CD4-positive, alpha-beta T cell treated with Interleukin-15 for 1 hour (primary cell): Measurements from ENCODE around the gene SH3PXD2A.

Experiments used
- DNase-seq: peaks from one replicate; pipeline ENCODE4 v3.0.0-alpha.2; 2020

SH3PXD2A gene

DNA sequence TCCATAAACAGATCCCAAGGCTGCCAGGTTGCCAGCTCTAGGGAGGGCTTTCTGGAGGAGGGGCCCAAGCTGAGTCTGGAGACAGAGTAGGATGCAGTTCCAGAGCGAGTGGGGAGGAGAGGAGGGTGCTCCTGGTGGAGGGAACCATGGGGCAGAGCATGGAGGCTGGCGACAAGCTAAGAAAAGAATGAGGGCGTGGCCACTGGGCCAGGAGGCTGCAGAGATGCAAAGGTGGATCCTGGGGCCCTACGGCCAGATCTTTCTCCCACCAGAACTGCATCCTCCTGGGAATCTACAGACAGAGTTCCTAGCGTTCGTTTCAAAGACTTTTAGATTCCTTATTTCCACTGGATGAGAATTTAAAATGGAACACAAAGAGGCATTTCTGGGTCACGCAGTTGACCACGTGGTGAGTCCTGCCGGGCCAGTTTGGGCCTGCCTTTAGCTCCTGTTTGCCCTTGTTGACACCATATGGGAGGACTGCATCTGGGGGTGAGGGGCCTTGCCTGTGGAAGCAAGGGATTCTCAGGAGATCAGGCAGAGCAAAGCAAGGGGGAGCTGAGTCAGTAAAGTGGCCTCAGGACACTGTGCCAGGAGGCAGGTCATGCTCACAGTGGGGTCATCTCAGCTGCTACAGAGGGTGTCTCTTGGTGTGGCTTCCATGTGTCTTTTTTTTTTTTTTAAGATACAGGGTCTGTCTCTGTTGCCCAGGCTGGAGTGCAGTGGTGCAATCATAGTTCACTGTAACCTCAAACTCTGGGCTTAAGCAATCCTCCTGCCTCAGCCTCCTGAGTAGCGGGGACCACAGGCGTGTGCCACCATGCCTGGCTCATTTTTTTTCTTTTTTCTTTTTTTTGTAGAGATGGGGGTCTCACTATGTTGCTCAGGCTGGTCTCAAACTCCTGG lies 137.8 kb downstream of the SH3PXD2A start:
- no peak for DNase-seq

DNA sequence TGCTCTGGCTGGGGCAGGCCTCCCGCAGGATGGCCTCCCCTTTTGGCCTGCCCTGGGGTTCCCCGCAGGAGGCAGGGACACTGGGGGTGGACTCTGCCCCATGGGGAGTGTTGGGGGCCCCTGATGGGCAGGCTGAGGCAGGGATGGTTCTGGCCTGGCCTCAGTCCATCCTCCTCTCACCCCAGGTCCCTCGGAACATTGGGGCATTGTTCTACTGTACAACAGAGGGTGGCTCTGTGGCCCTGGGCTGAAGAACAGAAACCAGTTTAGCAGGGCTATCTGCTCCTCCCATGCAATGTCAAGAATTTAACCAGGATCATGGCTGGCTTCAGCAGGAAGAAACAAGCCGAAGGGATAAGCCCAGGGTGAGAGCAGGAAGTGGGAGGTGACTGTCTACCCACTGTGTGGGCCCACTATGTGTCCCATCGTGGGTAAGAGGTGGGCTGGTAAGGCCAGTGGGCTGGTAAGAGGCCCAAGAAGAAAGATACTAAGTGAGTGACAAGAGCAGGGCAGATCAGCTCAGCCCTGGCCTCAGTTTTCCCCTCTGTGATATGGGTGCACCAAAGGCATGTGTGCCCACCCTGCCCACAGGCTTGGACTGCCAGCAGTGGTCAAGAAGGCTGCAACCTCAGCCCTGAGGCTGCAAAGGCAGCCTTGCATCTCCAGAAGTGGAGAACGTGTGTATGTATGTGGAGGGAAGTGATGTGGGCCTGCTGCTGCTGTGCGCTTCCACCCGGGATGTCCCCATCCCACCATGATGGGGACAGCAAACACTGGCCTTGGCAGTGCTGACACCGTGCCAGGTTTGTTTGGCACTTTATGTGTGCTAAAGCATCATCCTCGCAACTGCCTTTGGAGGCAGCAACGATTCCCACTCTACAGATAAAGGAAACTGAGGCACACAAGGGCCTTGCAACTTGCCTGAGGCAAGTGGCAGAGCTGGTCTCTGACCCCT lies 138.9 kb downstream of the SH3PXD2A start:
- DNase-seq = no peak

DNA sequence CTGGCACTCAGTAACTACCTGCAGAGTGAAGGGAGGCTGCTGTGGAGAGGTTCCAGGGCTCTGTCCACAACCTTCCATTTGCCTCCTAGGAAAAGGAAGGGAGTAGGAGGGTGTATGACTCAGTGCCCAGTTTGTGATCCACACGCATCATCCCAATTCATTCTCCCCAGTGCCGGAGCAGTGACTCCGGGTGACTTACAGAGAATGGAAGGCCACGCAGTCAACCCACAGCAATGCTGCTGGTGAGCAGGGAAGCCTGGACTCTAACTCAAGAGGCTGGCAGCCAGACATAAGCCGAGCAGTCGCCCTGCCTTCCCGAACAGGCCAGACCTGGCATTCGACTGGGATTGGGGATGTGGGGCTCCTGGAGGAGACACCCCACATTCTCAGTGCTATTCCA lies 139.9 kb downstream of the SH3PXD2A start:
- DNase-seq = no peak

DNA sequence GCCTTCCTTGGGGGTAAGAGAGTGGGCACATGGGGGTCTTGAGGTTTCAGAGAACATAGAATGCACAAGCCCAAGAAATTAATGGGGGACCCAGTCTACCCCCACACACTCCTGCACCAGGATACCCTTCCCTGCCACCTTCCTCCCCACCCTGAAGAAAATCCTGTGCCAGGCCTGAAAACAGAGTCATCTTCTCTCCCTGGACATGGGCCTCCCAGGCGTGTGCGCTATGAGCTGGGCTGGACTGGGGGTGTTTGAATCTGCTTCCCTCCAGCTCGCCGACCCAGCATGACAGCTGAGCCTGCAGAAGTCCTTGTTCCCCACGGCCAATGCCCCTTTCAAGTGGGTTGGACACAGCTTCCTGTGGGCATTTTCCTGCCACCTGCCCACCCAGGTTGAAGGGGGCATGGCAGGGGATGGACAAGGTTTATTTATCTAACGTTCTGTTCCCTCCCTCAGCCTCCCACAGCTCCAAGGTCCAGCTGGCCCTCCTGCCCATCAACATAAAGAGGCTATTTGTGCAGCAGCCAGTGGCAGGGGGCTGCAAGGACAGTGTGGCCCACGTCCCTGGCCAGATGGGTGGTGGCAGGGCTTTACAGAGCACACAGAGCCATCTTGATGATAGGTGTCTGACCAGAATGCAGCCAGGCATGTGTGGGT lies 141.0 kb downstream of the SH3PXD2A start:
- no peak for DNase-seq

DNA sequence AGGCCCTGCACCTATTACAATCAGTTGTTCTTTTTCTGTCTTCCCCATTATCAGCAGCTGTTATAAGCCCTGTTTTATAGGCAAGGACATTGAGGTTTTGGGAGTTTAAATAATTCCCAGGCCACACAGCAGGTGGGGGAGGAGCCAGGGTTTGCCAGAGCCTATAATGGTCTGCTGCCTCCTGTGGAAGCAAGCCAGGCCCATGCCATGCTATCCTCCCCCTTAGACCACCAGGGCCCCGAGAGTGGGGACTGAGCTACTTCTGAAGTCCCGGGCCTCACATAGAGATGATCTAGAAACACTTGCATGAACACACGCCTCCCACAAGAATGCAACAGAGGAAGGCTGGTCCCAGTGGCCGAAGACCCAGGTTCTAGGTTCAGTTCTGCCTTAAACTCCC lies 141.7 kb downstream of the SH3PXD2A start:
- DNase-seq = no peak

DNA sequence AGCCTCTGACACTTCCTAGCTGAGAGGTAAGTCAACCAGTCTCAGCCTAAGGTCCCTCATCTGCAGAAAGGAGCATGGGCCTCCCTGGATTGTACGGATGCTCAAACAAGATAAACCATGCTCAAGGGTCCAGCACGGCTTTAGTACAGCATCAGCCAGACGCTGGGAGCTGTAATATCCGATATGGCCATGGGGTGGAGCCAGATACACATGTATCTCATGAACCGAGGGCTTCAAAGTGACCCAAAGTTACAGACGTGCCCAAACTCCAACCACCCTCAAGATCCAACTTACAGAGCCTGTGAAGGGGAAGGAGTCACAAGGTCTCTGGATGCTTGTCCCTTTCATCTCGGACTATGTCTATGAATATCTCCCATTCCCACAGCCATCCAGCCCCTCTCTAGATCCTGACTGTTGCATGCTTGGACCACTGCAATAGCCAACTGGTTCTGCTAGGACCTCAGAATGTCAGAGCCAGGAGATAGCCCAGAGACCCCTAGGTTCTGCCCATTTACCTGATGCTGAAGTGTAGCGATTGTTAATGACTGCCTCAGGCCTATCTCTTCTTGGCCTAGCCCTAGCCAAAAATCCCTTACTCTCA lies 142.4 kb downstream of the SH3PXD2A start:
- peak; percentile 73 for DNase-seq

DNA sequence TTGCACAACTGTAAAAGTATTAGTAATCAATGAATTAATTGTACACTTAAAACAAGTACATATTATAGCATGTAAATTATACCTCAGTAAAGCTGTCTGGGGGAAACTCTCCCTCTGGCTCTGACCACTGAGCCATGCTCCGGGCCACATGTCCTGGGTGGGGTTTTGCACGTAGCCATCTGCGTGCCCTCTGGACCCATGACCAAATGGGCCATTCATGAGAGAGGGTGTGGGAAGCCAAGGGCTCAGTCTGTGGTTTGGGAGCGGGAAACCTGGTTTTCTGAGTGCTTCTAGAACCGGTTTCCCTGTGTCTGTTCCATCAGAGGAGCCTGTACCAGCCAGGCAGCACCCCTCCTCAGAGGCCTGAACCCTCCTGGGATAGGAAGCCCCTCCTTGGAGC lies 143.2 kb downstream of the SH3PXD2A start:
- DNase-seq = no peak

DNA sequence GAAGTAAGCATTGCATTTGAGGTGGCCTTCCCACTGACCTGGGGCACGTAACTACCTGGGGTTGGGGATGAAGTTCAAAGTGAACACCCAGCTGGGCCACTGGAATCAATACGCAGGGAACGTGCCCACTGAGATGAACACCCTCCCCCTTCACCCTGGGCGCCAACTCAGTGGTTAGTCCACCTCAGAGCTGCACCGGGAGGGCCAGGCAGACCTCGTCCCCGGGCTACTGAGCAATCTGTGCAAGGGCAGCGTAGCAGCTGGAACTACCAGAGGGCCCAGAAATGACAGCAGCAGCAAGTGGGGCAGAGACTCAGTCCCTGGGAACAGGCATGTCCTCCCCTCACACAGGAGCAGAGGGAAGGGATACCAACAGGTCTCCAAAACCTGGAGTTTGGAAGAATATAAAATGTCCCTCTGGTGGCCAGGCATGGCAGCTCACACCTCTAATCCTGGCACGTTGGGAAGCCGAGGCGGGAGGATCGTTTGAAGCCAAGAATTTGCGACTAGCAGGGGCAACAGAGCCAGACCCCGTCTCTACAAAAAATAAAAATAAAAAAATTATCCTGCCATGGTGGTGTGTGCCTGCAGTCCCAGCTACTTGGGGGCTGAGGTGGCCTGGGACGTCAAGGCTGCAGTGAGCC lies 143.9 kb downstream of the SH3PXD2A start:
- DNase-seq = no peak

DNA sequence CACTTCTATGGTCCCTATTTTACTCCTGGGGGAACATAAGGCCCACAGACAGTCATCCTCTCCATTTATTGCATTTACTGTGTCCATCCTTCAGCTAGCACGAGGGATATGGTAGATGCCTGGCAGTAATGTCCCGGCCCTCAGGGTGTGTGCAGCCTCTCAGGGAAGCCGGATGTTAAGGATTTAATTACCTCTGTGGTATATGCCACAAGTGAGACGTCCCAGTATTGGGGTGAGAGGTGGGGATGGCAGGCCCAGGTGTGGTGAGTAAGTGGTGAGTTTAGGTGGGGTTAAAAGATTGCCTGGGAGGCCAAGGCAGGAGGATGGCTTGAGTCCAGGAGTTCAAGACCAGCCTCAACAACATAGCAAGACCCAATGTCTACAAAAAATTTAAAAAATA lies 144.9 kb downstream of the SH3PXD2A start:
- no peak for DNase-seq

DNA sequence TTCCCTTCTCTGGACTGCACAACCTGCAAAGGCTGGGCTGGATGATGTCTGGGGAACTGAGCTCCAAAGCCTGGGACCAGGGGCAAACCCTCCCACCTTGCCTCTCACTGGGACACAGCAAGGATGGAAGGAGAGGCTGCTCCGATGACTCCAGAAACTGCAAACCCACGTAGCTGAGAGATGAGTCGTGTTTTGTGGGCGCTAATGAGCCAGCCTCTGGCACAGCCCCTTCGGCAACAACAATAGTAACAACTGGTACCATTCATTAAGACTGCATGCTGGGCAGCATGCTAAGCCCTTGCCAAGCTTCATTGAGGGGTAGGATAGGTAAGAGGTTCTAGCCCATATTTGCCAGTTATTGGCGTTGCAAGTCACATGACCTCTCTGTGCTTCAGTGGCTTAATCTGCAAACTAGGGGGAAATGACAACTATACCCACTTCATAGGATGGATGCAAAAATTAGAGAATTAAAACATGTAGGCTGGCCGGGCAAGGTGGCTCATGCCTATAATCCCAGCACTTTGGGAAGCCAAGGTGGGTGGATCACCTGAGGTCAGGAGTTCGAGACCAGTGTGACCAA lies 145.9 kb downstream of the SH3PXD2A start:
- no peak for DNase-seq

DNA sequence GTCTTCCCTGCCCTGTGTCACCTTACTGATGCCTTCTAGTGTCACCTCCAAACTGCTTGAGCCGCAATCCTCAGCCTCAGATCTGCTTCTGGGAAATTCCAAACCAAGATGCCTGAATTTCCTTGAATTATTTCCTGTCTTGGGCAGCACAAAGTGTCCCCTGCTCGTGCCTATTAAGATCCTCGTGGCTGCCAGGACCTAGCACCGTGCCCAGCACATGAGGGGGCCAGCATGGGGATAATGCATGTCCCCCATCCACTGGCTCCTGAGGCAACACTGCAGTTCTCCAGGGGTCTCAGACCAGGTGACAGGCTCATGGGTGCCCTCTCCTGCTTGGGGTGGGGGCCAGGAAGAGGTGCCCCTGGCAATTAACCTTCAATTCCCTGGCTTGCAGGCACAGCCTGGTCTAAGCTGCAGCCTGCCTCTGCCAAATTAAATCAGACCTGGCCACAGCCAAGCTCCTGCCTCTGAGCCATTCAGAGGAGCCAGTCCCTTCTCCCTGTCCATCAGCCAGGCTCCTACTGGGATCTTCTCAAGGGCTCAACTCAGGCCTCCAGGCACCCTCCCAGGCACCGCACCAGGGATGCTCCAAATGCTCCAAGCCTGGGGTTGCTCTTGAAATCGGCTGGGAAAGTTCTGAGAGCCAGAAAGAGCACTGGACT lies 146.6 kb downstream of the SH3PXD2A start:
- no peak for DNase-seq

DNA sequence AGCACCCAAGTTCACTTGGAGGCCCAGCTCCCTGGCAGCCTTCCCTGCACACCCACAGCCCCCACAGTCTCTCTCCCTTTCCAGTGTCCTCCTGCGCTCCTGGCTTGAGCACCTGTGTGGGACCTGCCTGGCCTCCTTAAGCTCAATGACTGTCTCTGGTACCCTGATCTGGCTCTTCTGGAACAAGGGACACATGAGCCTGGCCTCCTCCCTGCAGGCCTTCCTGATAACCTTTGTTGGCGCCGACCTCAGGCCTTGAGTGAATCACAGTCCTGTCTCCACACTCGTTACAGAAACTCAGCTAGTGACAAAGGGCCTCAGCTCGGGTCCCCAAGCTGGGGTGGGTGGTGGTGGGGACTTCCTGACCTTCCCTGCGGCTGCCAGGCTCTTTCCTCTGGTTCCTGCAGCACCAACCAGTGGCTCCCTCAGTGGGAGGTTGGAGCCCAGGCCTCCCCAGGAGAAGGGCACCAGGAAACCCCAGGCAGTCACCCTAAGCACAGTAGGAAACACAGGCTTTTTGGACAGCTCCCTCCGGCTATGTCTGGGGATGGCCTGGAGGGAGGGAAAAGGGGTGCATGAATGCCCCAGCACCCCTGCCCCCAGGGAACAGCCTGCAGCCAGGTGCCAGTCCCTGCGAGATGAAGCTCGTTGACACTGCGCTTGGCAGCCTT lies 147.3 kb downstream of the SH3PXD2A start:
- no peak for DNase-seq

DNA sequence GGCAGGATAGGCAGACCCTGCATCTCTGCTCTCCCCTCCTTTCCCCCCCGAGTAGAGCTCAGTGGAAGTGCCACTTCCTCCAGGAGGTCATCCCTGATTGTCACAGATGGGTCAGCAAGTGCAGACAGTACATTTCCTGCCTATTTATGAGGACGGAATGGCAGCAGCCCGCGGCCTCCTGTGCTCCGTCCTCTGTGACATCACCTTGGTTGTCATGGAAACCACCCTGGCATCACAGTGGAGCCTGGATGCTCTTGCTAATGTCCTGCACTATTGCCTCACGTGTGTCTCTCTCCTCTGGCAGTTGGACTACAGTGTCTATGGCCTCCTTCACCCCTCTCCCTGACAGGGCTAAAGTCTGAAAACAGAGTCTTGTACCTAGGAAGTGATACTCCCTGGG lies 148.6 kb downstream of the SH3PXD2A start:
- no peak for DNase-seq

DNA sequence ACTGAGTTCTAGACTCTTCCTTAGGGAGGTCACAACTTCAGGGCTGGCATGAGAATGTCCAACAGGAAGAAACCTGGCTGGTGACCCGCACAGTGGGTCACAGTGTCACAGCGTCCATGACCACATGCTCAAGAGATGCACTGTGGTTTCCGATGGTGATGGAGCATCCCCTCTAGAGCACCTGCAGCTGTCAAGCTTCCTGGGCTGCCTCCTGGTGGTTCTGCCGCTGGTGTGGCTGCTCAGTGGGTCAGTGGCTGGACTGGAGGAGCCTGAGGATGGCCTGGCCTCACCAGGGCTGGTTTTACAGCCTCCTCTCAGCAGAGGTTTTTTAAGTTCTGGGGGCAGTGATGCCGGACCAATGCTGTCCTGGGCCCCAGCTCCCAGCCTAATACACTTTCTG lies 149.3 kb downstream of the SH3PXD2A start:
- DNase-seq = no peak

DNA sequence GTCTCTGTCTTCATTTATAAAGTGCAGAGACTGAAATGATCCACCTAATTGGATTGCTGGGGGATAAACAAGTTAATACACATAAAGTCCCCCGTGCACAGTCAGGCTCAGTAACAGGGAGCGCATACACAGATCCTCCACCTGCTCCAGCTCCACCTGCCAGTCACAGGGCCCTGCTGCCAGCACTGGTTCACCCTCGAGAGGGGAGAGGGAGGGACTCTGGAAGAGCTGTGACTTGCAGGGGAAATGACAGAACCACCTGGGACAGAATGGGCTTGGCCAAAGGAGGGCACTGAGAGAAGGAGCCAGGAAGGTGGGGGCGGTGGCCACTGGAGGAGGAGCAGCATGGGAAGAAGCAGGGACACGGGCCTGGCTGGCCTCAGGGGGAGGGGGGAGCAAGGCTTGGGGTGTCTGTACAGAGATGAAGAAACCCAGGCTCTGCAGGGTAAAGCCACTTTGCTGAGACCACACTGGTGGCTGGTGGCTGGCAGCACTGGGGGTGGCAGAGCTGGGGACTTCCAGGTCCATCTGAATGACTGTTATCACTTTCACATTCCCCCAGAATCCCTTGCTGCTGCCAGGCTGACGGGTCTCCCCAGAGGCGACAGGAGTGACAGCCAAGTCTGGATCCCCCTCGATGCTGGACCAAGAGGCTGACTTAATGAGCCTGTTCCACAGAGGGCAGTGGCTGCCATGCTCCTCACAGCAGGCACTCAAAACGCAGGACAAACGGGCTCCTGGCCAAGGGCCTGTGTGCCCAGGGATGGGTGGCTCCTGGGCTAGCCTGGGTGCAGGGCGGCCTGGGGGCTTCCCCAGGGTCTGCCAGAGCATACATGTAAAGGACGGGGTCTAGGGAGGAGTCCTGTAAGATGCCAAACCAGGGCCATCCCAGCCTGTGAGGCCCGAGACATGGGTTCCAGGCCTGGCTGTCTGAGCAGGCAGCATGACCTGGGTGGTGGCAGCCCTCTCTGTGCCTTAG lies 151.1 kb downstream of the SH3PXD2A start:
- DNase-seq = no peak

DNA sequence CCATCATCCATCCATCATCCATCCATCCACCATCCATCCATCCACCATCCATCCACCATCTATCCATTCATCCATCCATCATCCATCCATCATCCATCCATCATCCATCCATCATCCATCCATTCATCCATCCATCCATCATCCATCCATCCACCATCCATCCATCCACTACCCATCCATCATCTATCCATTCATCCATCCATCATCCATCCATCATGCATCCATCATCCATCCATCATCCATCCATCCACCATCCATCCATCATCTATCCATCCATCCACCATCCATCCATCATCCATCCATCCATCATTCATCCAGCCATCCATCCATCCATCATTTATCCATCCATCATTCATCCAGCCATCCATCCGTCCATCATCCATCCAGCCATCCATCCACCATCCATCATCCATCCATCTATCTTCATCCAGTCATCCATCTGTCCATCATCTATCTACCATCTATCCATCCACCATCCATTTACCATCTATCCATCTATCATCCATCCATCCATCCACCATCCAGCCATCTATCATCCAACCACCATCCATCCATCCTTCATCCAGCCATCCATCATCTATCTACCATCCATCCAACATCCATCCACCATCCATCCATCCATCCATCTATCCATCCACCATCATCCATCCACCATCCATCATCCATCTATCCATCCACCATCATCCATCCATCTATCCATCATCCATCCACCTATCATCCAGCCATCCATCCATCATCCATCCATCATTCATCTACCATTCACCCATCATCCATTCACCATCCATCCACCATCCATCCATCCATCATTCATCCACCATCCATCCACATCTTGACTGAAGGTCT lies 153.8 kb downstream of the SH3PXD2A start:
- DNase-seq = no peak

DNA sequence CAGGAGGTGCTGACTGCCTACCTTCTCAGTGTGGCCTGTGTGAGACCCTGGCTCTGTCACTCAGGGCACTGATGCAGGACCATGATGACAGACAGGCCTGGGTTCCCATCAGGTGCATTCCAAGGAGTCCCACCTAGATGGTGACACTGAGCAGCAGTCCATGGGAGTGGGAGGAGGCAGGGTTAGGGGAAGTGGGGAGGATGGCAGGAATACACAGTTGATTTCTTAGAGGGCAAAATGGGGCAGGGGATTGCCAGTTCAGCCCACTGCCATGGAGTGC lies 155.0 kb downstream of the SH3PXD2A start:
- no peak for DNase-seq

DNA sequence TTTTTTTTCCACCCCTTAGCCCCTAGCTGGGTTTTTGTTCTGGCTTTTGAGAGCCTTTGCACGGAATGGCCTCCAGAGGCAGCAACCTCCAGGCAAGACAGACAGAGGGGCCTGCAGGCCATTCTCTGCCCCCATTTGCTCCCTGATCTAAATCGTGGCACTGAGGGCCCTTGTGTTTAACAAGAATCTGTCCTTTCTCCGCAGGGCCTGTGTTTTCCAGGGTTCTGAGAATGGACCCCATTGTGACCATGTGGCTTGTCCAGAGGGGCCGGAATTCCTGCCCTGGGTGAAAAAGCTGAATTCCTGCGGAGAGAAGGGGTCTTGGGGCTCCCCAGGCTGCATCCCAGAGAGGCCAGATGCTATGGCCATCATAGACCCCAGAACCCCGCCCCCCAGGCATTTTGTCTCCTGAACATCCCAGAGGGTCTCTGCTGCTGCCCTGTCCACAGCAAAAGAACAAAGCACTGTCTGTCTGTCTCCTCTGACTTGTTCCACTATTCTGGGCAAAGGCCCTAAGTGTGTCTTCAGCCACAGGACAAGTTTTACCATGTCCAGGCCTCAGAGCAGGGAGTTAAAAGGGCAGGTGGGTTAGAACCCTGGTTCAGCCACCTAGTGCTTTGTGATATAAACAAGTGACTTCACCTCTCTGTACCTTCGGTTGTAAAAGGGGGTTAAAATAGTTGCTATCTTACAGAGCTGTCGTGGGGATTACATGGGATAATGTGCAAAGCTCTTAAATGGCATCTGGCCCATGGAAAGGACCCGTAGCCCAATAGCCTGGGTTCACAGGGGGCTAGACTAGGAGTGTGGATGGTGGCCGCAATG lies 155.6 kb downstream of the SH3PXD2A start:
- DNase-seq = no peak
